Fibroblast of villous mesenchyme (primary cell): ENCODE data around the gene PSMD4. TPM values are rescaled to one million over a fixed set of nuclear protein-coding genes. Genes with fewer than 3 reads are reported as not detected.

Source experiments
- DNase-seq: peaks from one replicate; pipeline ENCODE4 v3.0.0-alpha.2; 2010; ENCODE audit warnings: low read depth
- H3K4me3 ChIP-seq: 2 replicates; pipeline ENCODE4 v1.5.1; 2011; ENCODE audit warnings: low read depth, mild to moderate bottlenecking, low read length
- total RNA-seq: library from RNA; depleted of rRNA; stranded (reverse); fragments of >200 nt; gene quantifications from 2 replicates; pipeline ENCODE4 v1.2.3, GENCODE V29; 2012
- TF ChIP-seq, protein P1 (sequence below): IDR thresholded peaks from 2 replicates; pipeline ENCODE4 v1.5.1; 2012; ENCODE audit warnings: low read depth, mild to moderate bottlenecking, low read length; ENCODE audit not compliant: insufficient read depth

Gene PSMD4
- total RNA-seq, 1 donor, result 135 TPM

DNA sequence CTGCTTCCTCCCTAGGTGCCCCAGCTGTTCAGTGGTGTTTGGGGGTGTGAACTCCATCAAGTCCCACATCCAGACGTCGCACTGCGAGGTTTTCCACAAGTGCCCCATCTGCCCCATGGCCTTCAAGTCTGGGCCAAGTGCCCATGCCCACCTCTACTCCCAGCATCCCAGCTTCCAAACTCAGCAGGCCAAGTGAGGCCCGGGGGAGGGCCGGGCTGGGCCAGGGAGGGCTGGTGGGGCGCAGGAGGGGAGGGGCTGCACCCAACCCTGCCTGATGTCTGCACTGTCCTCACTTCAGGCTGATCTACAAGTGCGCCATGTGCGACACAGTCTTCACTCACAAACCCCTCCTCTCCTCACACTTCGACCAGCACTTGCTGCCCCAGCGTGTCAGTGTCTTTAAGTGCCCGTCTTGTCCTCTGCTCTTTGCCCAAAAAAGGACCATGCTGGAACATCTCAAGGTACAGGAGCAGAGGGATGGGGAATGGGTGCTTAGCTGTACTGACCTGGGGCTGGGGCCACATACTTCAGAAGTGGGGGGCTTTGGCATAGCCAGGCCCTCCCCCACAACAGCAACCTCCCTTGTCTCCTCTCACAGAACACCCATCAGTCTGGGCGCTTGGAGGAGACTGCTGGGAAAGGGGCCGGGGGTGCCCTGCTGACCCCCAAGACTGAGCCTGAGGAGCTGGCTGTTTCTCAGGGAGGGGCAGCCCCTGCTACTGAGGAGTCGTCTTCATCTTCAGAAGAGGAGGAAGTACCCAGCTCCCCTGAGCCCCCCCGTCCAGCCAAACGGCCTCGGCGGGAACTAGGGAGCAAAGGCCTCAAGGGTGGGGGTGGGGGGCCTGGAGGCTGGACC lies 34.8 kb downstream of the PSMD4 start:
- DNase-seq, result no peak
- TF ChIP-seq, protein P1, sequence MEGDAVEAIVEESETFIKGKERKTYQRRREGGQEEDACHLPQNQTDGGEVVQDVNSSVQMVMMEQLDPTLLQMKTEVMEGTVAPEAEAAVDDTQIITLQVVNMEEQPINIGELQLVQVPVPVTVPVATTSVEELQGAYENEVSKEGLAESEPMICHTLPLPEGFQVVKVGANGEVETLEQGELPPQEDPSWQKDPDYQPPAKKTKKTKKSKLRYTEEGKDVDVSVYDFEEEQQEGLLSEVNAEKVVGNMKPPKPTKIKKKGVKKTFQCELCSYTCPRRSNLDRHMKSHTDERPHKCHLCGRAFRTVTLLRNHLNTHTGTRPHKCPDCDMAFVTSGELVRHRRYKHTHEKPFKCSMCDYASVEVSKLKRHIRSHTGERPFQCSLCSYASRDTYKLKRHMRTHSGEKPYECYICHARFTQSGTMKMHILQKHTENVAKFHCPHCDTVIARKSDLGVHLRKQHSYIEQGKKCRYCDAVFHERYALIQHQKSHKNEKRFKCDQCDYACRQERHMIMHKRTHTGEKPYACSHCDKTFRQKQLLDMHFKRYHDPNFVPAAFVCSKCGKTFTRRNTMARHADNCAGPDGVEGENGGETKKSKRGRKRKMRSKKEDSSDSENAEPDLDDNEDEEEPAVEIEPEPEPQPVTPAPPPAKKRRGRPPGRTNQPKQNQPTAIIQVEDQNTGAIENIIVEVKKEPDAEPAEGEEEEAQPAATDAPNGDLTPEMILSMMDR, result no peak
- no peak overlapping the region for H3K4me3 ChIP-seq

GRCh38 chr1:151289991-151290708 lies 35.6 kb downstream of the PSMD4 start:
- TF ChIP-seq, protein P1, result no peak
- no peak overlapping the region for H3K4me3 ChIP-seq
- no peak for DNase-seq

DNA sequence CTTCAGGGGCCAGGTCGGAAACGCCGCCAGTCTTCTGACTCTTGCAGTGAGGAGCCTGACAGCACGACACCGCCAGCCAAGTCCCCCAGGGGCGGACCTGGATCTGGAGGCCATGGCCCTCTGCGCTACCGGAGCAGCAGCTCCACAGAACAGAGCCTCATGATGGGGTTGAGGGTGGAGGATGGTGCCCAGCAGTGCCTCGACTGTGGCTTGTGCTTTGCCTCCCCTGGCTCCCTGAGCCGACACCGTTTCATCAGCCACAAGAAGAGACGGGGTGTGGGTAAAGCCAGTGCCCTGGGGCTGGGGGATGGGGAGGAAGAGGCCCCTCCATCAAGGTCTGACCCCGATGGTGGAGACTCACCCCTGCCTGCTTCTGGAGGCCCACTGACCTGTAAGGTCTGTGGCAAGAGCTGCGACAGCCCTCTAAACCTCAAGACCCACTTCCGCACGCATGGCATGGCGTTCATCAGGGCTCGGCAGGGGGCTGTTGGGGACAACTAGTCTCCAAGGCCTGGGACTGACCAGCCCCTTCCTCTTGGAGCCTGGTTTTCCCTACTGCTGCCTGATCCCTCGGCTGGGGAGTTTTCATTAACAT lies 36.3 kb downstream of the PSMD4 start:
- TF ChIP-seq, protein P1, result no peak
- no peak overlapping the region for H3K4me3 ChIP-seq
- DNase-seq, result no peak

GRCh38 chr1:151292207-151293030 lies 37.9 kb downstream of the PSMD4 start:
- no peak for DNase-seq
- TF ChIP-seq, protein P1, result no peak
- no peak overlapping the region for H3K4me3 ChIP-seq

DNA sequence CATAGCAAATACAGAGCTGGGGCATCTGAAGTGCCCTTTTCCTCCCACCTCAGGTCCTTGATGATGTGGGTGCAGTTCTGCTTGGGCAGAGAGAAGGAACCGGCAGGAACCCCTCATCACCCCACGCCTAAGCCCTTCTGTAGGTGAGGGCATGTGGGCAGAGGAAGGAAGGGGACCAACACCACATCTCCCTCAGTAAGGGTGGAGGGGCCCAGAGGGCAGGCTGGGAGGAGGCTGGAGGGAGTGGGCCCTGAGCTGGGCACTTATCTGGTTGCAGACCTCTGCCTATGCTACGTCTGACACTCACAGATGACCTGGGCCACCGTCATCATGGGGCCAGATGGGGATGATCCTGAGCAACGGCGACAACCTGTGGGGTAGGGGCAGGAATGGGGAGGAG lies 38.6 kb downstream of the PSMD4 start:
- no peak overlapping the region for H3K4me3 ChIP-seq
- no peak for DNase-seq
- TF ChIP-seq, protein P1, result no peak

DNA sequence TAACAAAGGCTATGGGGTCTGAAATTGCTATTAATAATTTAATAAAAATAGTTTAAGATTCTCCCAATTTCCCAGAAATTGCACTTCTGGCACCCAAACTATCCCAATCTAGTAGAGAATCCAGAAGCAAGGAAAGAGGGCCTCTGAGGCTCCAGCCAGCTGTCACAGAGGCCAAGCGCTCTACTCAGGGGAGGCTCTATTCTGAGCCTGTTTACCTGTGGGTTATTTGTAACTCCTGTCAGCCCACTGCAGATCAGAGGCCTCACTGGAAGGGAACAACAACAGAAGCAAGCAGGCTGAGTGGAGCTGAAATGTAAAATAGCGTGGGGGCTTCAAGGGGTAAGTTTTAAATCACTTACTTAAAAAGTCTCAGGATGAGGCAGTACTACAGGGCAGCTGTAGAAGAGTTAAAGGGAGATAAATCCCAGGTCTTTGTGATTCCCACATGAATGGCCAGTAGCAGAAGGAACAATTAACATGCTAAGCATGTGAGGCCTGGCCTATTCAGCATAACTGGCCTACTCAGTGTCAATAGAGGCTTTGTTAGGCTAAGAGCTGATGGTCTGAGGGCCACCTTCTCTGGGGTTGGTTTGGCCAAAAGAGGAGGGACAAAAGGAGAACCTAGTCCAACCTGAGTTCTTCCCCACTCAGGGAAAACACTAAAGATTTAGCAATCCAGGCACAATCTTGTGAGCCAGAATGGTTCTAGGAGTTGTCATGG lies 40.4 kb downstream of the PSMD4 start:
- TF ChIP-seq, protein P1, result no peak
- no peak overlapping the region for H3K4me3 ChIP-seq
- DNase-seq, result no peak
